HG02852 (cell line): Measurements from ENCODE around the gene OTOP1.
"Not testable (repeated sequence)": the region's sequence is repeated elsewhere in the genome, so short reads cannot be mapped to it uniquely, and the experiment has no call there.

Experiments
- ATAC-seq: cut with Tn5 transposase; IDR thresholded peaks from one replicate; pipeline ENCODE4 v1.9.1; 2021; ENCODE audit warnings: mild to moderate bottlenecking, moderate library complexity; ENCODE audit not compliant: unreplicated experiment

Gene OTOP1

GRCh38 chr4:4165701-4166392, 60.9 kb downstream of the OTOP1 start:
- not testable (repeated sequence) for ATAC-seq

- ATAC-seq, result not testable (repeated sequence)
These were observed 62.1 kb downstream of the OTOP1 start for GRCh38 chr4:4164532-4165173.

GRCh38 chr4:4162186-4162585, 64.5 kb downstream of the OTOP1 start:
- ATAC-seq, result not testable (repeated sequence)

GRCh38 chr4:4160956-4161665, 65.6 kb downstream of the OTOP1 start:
- ATAC-seq, result not testable (repeated sequence)

- ATAC-seq, result not testable (repeated sequence)
These were observed 81.1 kb downstream of the OTOP1 start for GRCh38 chr4:4145622-4146021.

- ATAC-seq, result not testable (repeated sequence)
These were observed 83.4 kb downstream of the OTOP1 start for GRCh38 chr4:4143376-4143775.

- ATAC-seq, result not testable (repeated sequence)
These were observed 84.0 kb downstream of the OTOP1 start for GRCh38 chr4:4142679-4143078.

GRCh38 chr4:4141186-4141585, 85.5 kb downstream of the OTOP1 start:
- ATAC-seq, result not testable (repeated sequence)
